ENCODE measurements around the gene PDLIM3. TPM values are rescaled to one million over a fixed set of nuclear protein-coding genes. Genes with fewer than 3 reads are reported as not detected.

PDLIM3 gene
- total and polyA plus RNA-seq, 9 of the 15 experiments (the other 6 are each of a cell fraction or from before 2014, with no cell fraction given), result 0.06 TPM; not detected in 8

DNA sequence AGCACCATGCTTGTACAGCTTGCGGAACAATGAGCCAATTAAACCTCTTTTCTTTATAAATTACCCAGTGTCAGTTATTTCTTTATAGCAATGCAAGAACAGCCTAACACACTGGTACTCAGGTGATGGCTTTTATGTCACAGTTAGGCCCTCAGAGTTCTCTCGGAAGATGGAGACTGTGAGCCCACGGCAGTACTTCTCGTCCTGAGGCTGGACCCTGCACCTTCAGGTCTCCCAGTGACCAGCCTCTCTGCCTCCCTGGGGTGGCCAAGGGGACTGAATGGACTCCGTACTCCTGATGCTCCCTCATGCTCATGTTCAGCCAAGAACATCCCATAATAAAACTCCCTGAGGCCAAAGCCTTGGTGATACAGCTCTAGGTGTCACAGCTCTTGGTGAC is 25.0 kb upstream of the PDLIM3 start (continued):
- TF ChIP-seq, protein P1, sequence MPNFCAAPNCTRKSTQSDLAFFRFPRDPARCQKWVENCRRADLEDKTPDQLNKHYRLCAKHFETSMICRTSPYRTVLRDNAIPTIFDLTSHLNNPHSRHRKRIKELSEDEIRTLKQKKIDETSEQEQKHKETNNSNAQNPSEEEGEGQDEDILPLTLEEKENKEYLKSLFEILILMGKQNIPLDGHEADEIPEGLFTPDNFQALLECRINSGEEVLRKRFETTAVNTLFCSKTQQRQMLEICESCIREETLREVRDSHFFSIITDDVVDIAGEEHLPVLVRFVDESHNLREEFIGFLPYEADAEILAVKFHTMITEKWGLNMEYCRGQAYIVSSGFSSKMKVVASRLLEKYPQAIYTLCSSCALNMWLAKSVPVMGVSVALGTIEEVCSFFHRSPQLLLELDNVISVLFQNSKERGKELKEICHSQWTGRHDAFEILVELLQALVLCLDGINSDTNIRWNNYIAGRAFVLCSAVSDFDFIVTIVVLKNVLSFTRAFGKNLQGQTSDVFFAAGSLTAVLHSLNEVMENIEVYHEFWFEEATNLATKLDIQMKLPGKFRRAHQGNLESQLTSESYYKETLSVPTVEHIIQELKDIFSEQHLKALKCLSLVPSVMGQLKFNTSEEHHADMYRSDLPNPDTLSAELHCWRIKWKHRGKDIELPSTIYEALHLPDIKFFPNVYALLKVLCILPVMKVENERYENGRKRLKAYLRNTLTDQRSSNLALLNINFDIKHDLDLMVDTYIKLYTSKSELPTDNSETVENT (CRISPR knock-in tag; IDR thresholded peaks at IDR 0.05), result no peak

DNA sequence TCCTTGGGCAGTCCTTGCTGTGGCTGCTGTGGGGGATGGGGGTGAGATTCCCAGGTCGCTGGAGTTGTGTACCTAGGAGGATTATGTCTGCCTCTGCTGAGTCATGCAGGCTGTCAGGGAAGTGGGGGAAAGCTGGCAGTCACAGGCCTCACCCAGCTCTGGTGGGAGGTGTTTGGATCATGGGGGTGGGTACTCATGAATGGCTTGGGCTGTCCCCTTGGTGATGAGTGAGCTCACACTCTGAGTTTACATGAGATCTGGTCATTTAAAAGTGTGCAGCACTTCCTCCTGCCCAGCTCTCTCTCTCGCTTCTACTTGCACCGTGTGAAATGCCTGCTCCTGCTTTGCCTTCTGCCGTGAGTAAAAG is 24.6 kb upstream of the PDLIM3 start:
- 11% methylated on average over 4 of the region's 4 CpGs for WGBS (ENCODE audit: insufficient coverage, low coverage, missing lambda C conversion rate)
- Histone ChIP-seq H3K9me3 (replicated peaks; ENCODE audit: control insufficient read depth, insufficient read depth, low read depth, low read length) (no peaks in the 10 kb centered on the region), H3K36me3 (ENCODE audit: control insufficient read depth, insufficient read depth, low read length) (no peaks in the 10 kb centered on the region), H3K27me3 (ENCODE audit: control insufficient read depth in 2 of 2, insufficient read depth in 2 of 2, low read length in 2 of 2) (peaks cover under 1 to 5% of the 10 kb centered on the region in 2 experiments; a peak in 3 of 5 replicates), H2AFZ (ENCODE audit: low read depth, low read length) (peak overlapping the region; percentile 70; the same call in 1 of the 2 replicates), H3K4me3 (no peak overlapping the region), H3K4me2 (ENCODE audit: insufficient read depth, low read length) (peak overlapping the region; percentile 49), H3K9me1 (ENCODE audit: control insufficient read depth, insufficient read depth, low read length) (no peaks in the 10 kb centered on the region), H3K4me1 (replicated peaks in 1 of 2; ENCODE audit: control insufficient read depth in 2 of 2, insufficient read depth in 2 of 2, low read length in 2 of 2) (peaks cover 0 to 4% of the 10 kb centered on the region in 2 experiments; a peak in 3 of 5 replicates), H3K9ac (ENCODE audit: insufficient read depth in 1 of 2, low read depth in 2 of 2, low read length in 2 of 2) (no peak overlapping the region), H3K27ac (ENCODE audit: extremely low read depth, low read depth, low read length) (peak overlapping the region; percentile 22; the same call in 1 of the 3 replicates), H3K79me2 (ENCODE audit: control insufficient read depth, insufficient read depth, low read length) (no peaks in the 10 kb centered on the region), H4K20me1 (replicated peaks; ENCODE audit: control insufficient read depth, insufficient read depth, low read length) (no peaks in the 10 kb centered on the region)
- ChIA-PET POLR2A (interaction anchor here (0.5 to 1.1 kb wide), 3 partner anchors 12 to 1281 kb away, joined by 3 read pairs; no protein-coding TSS in a partner anchor), CTCF (ENCODE audit: low intra/inter-chr PET ratio) (no interaction called here)
- ATAC-seq (peak; percentile 67), DNase-seq (ENCODE audit: extremely low read depth in 1 of 4, low spot score in 3 of 4) (peak in 1 of 4 experiments; percentile 37), FAIRE-seq (no peak)
- intact Hi-C loops (cut with micrococcal nuclease), result no loop called here
- BruUV-seq (replicated peaks), result no TSS peak
- in situ Hi-C loops (cut with MboI), result no loop called here
- TF ChIP-seq, protein P2, sequence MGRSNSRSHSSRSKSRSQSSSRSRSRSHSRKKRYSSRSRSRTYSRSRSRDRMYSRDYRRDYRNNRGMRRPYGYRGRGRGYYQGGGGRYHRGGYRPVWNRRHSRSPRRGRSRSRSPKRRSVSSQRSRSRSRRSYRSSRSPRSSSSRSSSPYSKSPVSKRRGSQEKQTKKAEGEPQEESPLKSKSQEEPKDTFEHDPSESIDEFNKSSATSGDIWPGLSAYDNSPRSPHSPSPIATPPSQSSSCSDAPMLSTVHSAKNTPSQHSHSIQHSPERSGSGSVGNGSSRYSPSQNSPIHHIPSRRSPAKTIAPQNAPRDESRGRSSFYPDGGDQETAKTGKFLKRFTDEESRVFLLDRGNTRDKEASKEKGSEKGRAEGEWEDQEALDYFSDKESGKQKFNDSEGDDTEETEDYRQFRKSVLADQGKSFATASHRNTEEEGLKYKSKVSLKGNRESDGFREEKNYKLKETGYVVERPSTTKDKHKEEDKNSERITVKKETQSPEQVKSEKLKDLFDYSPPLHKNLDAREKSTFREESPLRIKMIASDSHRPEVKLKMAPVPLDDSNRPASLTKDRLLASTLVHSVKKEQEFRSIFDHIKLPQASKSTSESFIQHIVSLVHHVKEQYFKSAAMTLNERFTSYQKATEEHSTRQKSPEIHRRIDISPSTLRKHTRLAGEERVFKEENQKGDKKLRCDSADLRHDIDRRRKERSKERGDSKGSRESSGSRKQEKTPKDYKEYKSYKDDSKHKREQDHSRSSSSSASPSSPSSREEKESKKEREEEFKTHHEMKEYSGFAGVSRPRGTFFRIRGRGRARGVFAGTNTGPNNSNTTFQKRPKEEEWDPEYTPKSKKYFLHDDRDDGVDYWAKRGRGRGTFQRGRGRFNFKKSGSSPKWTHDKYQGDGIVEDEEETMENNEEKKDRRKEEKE (IDR thresholded peaks at IDR 0.05; ENCODE audit: borderline replicate concordance in 1 of 2, control insufficient read depth in 1 of 2, low read depth in 2 of 2, low read length in 1 of 2), result no peak
- TF ChIP-seq MAFK (IDR thresholded peaks at IDR 0.05; ENCODE audit: low read length) (peak; percentile 54; the same call in 1 of the 2 replicates), ZNF707 (CRISPR knock-in tag; conservative IDR thresholded peaks at IDR 0.05) (no peak), ESRRB (CRISPR knock-in tag; IDR thresholded peaks at IDR 0.05; ENCODE audit: borderline replicate concordance) (no peak), CTBP1 (IDR thresholded peaks at IDR 0.05; ENCODE audit: borderline replicate concordance) (0 out of 2 replicates have a peak, but pooled peaks have one; percentile 14)
- TF ChIP-seq, protein P3, sequence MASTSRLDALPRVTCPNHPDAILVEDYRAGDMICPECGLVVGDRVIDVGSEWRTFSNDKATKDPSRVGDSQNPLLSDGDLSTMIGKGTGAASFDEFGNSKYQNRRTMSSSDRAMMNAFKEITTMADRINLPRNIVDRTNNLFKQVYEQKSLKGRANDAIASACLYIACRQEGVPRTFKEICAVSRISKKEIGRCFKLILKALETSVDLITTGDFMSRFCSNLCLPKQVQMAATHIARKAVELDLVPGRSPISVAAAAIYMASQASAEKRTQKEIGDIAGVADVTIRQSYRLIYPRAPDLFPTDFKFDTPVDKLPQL (IDR thresholded peaks at IDR 0.05; ENCODE audit: extremely low read depth, insufficient read length), result no peak
- TF ChIP-seq, protein P4, sequence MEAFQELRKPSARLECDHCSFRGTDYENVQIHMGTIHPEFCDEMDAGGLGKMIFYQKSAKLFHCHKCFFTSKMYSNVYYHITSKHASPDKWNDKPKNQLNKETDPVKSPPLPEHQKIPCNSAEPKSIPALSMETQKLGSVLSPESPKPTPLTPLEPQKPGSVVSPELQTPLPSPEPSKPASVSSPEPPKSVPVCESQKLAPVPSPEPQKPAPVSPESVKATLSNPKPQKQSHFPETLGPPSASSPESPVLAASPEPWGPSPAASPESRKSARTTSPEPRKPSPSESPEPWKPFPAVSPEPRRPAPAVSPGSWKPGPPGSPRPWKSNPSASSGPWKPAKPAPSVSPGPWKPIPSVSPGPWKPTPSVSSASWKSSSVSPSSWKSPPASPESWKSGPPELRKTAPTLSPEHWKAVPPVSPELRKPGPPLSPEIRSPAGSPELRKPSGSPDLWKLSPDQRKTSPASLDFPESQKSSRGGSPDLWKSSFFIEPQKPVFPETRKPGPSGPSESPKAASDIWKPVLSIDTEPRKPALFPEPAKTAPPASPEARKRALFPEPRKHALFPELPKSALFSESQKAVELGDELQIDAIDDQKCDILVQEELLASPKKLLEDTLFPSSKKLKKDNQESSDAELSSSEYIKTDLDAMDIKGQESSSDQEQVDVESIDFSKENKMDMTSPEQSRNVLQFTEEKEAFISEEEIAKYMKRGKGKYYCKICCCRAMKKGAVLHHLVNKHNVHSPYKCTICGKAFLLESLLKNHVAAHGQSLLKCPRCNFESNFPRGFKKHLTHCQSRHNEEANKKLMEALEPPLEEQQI (IDR thresholded peaks at IDR 0.05), result no peak

Data from K562 (cell line).